Measurements from ENCODE around the gene C9. TPM values are rescaled to one million over a fixed set of nuclear protein-coding genes. Genes with fewer than 3 reads are reported as not detected.

The C9 gene
- total and polyA plus RNA-seq, 2 of the 4 experiments (the other 2 are of a cell fraction), result not detected

DNA sequence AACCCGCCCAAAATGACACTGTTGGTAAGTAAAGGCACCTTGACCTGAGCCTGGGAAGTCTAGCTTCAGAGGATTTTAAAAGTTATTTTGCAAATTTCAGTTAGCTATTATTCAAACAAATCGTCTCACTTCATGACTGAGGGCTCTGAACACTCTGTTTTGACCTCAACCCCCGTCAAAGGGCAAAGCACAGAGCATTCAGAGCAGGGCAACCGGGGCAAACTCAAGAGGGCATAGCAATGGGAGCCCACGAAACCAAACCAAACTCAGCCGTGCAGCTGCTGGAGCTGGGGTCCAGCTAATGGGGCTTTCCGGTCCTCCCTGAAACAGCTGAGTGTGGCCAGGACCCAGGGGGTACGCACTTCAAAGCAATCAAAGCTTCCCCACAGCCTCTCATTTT lies 1.6 kb downstream of the C9 start:
- Histone ChIP-seq H3K23ac (ENCODE audit: low read depth, low read length) (no peak overlapping the region), H3K14ac (replicated peaks; ENCODE audit: low read depth, low read length) (no peak overlapping the region), H2BK5ac (ENCODE audit: low read depth, low read length, poor library complexity, severe bottlenecking) (no peak overlapping the region), H2BK15ac (ENCODE audit: low read depth, low read length) (no peak overlapping the region), H3K27ac (ENCODE audit: insufficient read depth, low read length) (no peak overlapping the region), H3K9me3 (ENCODE audit: control insufficient read depth, insufficient read depth, low read length) (no peaks in the 10 kb centered on the region), H3K56ac (ENCODE audit: extremely low read depth, insufficient read depth, low read length) (no peak overlapping the region), H3K9me1 (ENCODE audit: insufficient read depth, low read length) (no peaks in the 10 kb centered on the region), H3K36me3 (ENCODE audit: control insufficient read depth, insufficient read depth, low read length) (no peaks in the 10 kb centered on the region), H3K27me3 (ENCODE audit: control insufficient read depth, insufficient read depth, low read length) (no peaks in the 10 kb centered on the region), H3K4me1 (ENCODE audit: control insufficient read depth, insufficient read depth, low read length) (no peaks in the 10 kb centered on the region), H2AK5ac (ENCODE audit: low read depth, low read length) (no peak overlapping the region), H3K79me1 (ENCODE audit: low read depth in 1 of 2, low read length in 2 of 2) (no peaks in the 10 kb centered on the region), H4K8ac (ENCODE audit: low read depth in 2 of 2, low read length in 2 of 2) (no peak overlapping the region), H4K20me1 (ENCODE audit: insufficient read depth, low read length) (no peaks in the 10 kb centered on the region), H3K4me2 (ENCODE audit: low read depth, low read length) (no peak overlapping the region), H2AFZ (replicated peaks; ENCODE audit: low read length, poor library complexity) (no peak overlapping the region), H4K91ac (ENCODE audit: insufficient read depth, low read depth, low read length) (no peak overlapping the region), H3K9ac (ENCODE audit: low read depth, low read length) (no peak overlapping the region), H4K5ac (ENCODE audit: low read depth, low read length) (no peak overlapping the region), H3K4me3 (ENCODE audit: insufficient read depth, low read depth, low read length) (no peak overlapping the region), H2BK20ac (ENCODE audit: low read depth, low read length) (no peak overlapping the region), H3K4ac (ENCODE audit: low read depth, low read length) (no peak overlapping the region), H2BK120ac (ENCODE audit: low read depth, low read length) (no peak overlapping the region), H3K18ac (ENCODE audit: low read depth, low read length) (no peak overlapping the region), H2AK9ac (replicated peaks; ENCODE audit: low read depth, low read length, poor library complexity) (no peak overlapping the region)
- ChIA-PET POLR2A (ENCODE audit: unreplicated experiment) (no interaction called here), CTCF (interaction anchor here (0.5 to 0.6 kb wide), 2 partner anchors 13 to 45 kb away, joined by 6 to 10 read pairs; no protein-coding TSS in a partner anchor)
- WGBS, 2 experiments (ENCODE audit: extremely low coverage in 2 of 2, insufficient read length in 1 of 2), result 51% methylated on average over 2 of the region's 8 CpGs; no CpG with 5 or more reads in 1 of the 2 experiments
- TF ChIP-seq RFX5 (IDR thresholded peaks at IDR 0.05; ENCODE audit: low read depth, low read length) (no peak), BHLHE40 (IDR thresholded peaks at IDR 0.05; ENCODE audit: low read depth, low read length) (no peak), CEBPB (IDR thresholded peaks at IDR 0.05; ENCODE audit: low read depth, low read length) (no peak), RCOR1 (IDR thresholded peaks at IDR 0.05; ENCODE audit: insufficient replicate concordance, low read length) (no peak), SMC3 (IDR thresholded peaks at IDR 0.05; ENCODE audit: low read depth, low read length) (no peak), POLR2A (IDR thresholded peaks at IDR 0.05; ENCODE audit: low read depth, low read length) (no peak), NFE2L2 (IDR thresholded peaks at IDR 0.05; ENCODE audit: low read depth, low read length) (no peak), ELK1 (IDR thresholded peaks at IDR 0.05; ENCODE audit: borderline replicate concordance, low read depth, low read length) (no peak), MXI1 (IDR thresholded peaks at IDR 0.05; ENCODE audit: borderline replicate concordance, low read depth, low read length) (no peak), RAD21 (IDR thresholded peaks at IDR 0.05; ENCODE audit: low read length) (no peak), FOS (IDR thresholded peaks at IDR 0.05; ENCODE audit: low read depth, low read length) (no peak), CHD1 (IDR thresholded peaks at IDR 0.05; ENCODE audit: low read depth, low read length) (no peak), MAFK (IDR thresholded peaks at IDR 0.05; ENCODE audit: low read depth, low read length) (no peak), MAZ (IDR thresholded peaks at IDR 0.05; ENCODE audit: borderline replicate concordance, low read depth, low read length) (no peak)
- TF ChIP-seq, protein P1, sequence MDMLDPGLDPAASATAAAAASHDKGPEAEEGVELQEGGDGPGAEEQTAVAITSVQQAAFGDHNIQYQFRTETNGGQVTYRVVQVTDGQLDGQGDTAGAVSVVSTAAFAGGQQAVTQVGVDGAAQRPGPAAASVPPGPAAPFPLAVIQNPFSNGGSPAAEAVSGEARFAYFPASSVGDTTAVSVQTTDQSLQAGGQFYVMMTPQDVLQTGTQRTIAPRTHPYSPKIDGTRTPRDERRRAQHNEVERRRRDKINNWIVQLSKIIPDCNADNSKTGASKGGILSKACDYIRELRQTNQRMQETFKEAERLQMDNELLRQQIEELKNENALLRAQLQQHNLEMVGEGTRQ (IDR thresholded peaks at IDR 0.05; ENCODE audit: low read depth, low read length), result no peak
- TF ChIP-seq, protein P2, sequence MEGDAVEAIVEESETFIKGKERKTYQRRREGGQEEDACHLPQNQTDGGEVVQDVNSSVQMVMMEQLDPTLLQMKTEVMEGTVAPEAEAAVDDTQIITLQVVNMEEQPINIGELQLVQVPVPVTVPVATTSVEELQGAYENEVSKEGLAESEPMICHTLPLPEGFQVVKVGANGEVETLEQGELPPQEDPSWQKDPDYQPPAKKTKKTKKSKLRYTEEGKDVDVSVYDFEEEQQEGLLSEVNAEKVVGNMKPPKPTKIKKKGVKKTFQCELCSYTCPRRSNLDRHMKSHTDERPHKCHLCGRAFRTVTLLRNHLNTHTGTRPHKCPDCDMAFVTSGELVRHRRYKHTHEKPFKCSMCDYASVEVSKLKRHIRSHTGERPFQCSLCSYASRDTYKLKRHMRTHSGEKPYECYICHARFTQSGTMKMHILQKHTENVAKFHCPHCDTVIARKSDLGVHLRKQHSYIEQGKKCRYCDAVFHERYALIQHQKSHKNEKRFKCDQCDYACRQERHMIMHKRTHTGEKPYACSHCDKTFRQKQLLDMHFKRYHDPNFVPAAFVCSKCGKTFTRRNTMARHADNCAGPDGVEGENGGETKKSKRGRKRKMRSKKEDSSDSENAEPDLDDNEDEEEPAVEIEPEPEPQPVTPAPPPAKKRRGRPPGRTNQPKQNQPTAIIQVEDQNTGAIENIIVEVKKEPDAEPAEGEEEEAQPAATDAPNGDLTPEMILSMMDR (conservative IDR thresholded peaks at IDR 0.05; ENCODE audit: low read depth, low read length), result no peak
- ATAC-seq (ENCODE audit: low read depth) (no peak), DNase-seq (no peak)
- intact Hi-C loops (cut with micrococcal nuclease) (no loop called here), in situ Hi-C loops (cut with MboI; ENCODE audit: low sequenced_read_pairs) (no loop called here), dilution Hi-C loops (cut with HindIII; ENCODE audit: low sequenced_read_pairs, unreplicated experiment) (no loop called here)
- BruUV-seq (replicated peaks), result no TSS peak
